ENCODE measurements around the gene WWOX.

WWOX gene

GRCh38 chr16:78176435-78176834, 77.0 kb downstream of the WWOX start:
- Histone ChIP-seq H4K20me1 (ENCODE audit: insufficient read depth, low read length) (no peaks in the 10 kb centered on the region), H3K27ac (ENCODE audit: low read length) (no peak overlapping the region), H3K4me1 (ENCODE audit: low read length) (no peaks in the 10 kb centered on the region), H3F3A (ENCODE audit: insufficient read depth, low read length) (no peaks in the 10 kb centered on the region), H3K9me2 (replicated peaks; ENCODE audit: insufficient read depth, low read length) (no peaks in the 10 kb centered on the region), H3K27me3 (replicated peaks; ENCODE audit: insufficient read depth, low read length) (no peaks in the 10 kb centered on the region), H3K9me3 (replicated peaks; ENCODE audit: insufficient read depth, low read length) (no peaks in the 10 kb centered on the region), H2AFZ (ENCODE audit: low read length) (no peak overlapping the region), H3K36me3 (replicated peaks; ENCODE audit: insufficient read depth, low read length) (no peaks in the 10 kb centered on the region), H3K9ac (ENCODE audit: low read length) (no peak overlapping the region), H3K79me2 (ENCODE audit: low read length) (no peaks in the 10 kb centered on the region), H3K4me3 (ENCODE audit: low read length) (no peak overlapping the region), H3K4me2 (ENCODE audit: low read depth, low read length) (no peak overlapping the region)
- no peak for DNase-seq
- TF ChIP-seq EZH2 (optimal IDR thresholded peaks at IDR 0.05; ENCODE audit: low read depth, low read length) (no peak), CTCF (IDR thresholded peaks at IDR 0.05; ENCODE audit: low read length) (no peak), EZH2phosphoT487 (IDR thresholded peaks at IDR 0.05; ENCODE audit: low read length) (no peak)

DNA sequence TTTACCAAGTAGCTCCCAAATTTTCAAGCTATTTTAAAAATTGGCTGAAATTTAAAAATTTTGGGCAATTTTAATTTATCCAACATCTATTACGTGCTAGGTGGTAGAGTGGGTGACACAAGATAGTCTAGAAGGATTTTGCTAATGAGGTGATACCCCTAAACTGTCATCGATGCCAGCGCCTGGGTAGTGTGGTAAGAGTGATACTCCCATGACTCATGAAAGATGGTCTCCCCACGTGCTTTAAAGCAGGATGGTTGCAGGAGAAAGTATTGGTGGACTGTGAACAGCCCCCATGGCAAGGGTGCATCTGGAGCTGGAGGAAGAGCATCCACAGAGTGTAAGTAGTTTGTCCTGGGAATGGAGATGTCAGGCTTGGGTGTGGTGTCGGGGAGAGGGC, 77.8 kb downstream of the WWOX start:
- Histone ChIP-seq H3K9me3 (replicated peaks; ENCODE audit: insufficient read depth, low read length) (no peaks in the 10 kb centered on the region), H3K27me3 (replicated peaks; ENCODE audit: insufficient read depth, low read length) (no peaks in the 10 kb centered on the region), H3K9ac (ENCODE audit: low read length) (no peak overlapping the region), H3K9me2 (replicated peaks; ENCODE audit: insufficient read depth, low read length) (no peaks in the 10 kb centered on the region), H3K79me2 (ENCODE audit: low read length) (no peaks in the 10 kb centered on the region), H3K27ac (ENCODE audit: low read length) (no peak overlapping the region), H3K4me3 (ENCODE audit: low read length) (no peak overlapping the region), H3K4me2 (ENCODE audit: low read depth, low read length) (no peak overlapping the region), H3K4me1 (ENCODE audit: low read length) (no peaks in the 10 kb centered on the region), H3F3A (ENCODE audit: insufficient read depth, low read length) (no peaks in the 10 kb centered on the region), H2AFZ (ENCODE audit: low read length) (no peak overlapping the region), H4K20me1 (ENCODE audit: insufficient read depth, low read length) (no peaks in the 10 kb centered on the region), H3K36me3 (replicated peaks; ENCODE audit: insufficient read depth, low read length) (no peaks in the 10 kb centered on the region)
- TF ChIP-seq EZH2 (optimal IDR thresholded peaks at IDR 0.05; ENCODE audit: low read depth, low read length): no peak
- no peak for TF ChIP-seq EZH2phosphoT487 (IDR thresholded peaks at IDR 0.05; ENCODE audit: low read length)
- TF ChIP-seq CTCF (IDR thresholded peaks at IDR 0.05; ENCODE audit: low read length): no peak
- no peak for DNase-seq

DNA sequence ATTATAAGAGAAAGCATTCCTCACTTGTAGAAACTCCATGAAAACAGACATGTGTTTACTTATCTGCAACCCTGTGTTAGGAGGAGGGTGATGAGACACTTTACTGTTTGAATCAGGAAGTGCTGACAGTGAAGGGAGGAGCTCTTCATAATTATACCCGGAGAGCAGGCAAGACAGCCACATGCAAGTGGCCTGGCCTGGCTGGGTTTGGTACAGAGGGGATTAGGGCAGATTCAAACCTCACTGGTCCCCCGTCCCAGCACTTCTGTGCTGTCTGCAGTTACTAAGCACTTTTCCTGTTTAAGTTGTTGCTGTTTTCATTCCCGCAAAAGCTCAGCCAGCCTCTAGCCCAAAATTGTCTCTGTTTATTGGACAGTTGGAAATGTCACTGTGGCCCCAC, 78.5 kb downstream of the WWOX start:
- DNase-seq: no peak
- TF ChIP-seq EZH2 (optimal IDR thresholded peaks at IDR 0.05; ENCODE audit: low read depth, low read length) (no peak), EZH2phosphoT487 (IDR thresholded peaks at IDR 0.05; ENCODE audit: low read length) (no peak), CTCF (IDR thresholded peaks at IDR 0.05; ENCODE audit: low read length) (no peak)

More for the DNA sequence above, 78.5 kb downstream of the WWOX start:
- Histone ChIP-seq H3K79me2 (ENCODE audit: low read length) (no peaks in the 10 kb centered on the region), H3K4me1 (ENCODE audit: low read length) (no peaks in the 10 kb centered on the region), H3K9me3 (replicated peaks; ENCODE audit: insufficient read depth, low read length) (no peaks in the 10 kb centered on the region), H3K27me3 (replicated peaks; ENCODE audit: insufficient read depth, low read length) (no peaks in the 10 kb centered on the region), H4K20me1 (ENCODE audit: insufficient read depth, low read length) (no peaks in the 10 kb centered on the region), H3K9ac (ENCODE audit: low read length) (no peak overlapping the region), H3K36me3 (replicated peaks; ENCODE audit: insufficient read depth, low read length) (no peaks in the 10 kb centered on the region), H3K9me2 (replicated peaks; ENCODE audit: insufficient read depth, low read length) (no peaks in the 10 kb centered on the region), H3K4me2 (ENCODE audit: low read depth, low read length) (no peak overlapping the region), H3F3A (ENCODE audit: insufficient read depth, low read length) (no peaks in the 10 kb centered on the region), H3K27ac (ENCODE audit: low read length) (no peak overlapping the region), H2AFZ (ENCODE audit: low read length) (no peak overlapping the region), H3K4me3 (ENCODE audit: low read length) (no peak overlapping the region)

Measured in MM.1S (cell line).